GM13976 (cell line): Measurements from ENCODE around the gene DIAPH2.
"Not testable (repeated sequence)": the region's sequence is repeated elsewhere in the genome, so short reads cannot be mapped to it uniquely, and the experiment has no call there.

Experiments used
- DNase-seq: peaks from one replicate; pipeline ENCODE4 v3.0.0; 2012; ENCODE audit warnings: low spot score
- in situ Hi-C: fragments of 300-500 bp; cut with MboI; formaldehyde crosslinking; loops from one replicate; pipeline ENCODE4 v1.12.0; 2022; ENCODE audit warnings: low sequenced_read_pairs, mixed read lengths, inconsistent platforms; ENCODE audit not compliant: unreplicated experiment
- TF ChIP-seq, protein P1 (sequence below): IDR thresholded peaks from 2 replicates; pipeline ENCODE4 v1.5.1; 2012; ENCODE audit warnings: borderline replicate concordance, mild to moderate bottlenecking; ENCODE audit not compliant: insufficient read depth; ENCODE audit errors: extremely low read depth, missing control alignments, control extremely low read depth

The DIAPH2 gene

DNA sequence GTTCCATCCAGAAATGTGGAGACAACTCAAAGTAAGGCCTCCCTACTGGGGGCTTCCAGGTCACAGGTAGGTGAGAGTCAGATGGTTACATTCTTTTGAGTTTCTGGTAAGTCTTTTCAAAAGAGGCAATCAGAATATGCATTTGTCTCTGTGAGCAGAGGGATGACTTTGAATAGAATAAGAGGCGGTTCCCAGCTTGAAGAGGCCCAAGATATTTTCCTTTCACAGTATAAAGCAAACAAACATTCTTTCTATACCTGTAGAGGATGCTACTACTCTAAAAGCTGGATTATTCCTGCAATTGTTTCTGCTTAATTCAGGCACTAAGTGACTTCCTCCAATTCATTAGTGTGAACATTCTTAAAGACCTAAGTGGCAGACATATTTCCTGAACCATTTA is 44.4 kb downstream of the DIAPH2 start:
- in situ Hi-C loops: no loop called here
- no peak for DNase-seq
- TF ChIP-seq, protein P1, sequence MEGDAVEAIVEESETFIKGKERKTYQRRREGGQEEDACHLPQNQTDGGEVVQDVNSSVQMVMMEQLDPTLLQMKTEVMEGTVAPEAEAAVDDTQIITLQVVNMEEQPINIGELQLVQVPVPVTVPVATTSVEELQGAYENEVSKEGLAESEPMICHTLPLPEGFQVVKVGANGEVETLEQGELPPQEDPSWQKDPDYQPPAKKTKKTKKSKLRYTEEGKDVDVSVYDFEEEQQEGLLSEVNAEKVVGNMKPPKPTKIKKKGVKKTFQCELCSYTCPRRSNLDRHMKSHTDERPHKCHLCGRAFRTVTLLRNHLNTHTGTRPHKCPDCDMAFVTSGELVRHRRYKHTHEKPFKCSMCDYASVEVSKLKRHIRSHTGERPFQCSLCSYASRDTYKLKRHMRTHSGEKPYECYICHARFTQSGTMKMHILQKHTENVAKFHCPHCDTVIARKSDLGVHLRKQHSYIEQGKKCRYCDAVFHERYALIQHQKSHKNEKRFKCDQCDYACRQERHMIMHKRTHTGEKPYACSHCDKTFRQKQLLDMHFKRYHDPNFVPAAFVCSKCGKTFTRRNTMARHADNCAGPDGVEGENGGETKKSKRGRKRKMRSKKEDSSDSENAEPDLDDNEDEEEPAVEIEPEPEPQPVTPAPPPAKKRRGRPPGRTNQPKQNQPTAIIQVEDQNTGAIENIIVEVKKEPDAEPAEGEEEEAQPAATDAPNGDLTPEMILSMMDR: no peak

DNA sequence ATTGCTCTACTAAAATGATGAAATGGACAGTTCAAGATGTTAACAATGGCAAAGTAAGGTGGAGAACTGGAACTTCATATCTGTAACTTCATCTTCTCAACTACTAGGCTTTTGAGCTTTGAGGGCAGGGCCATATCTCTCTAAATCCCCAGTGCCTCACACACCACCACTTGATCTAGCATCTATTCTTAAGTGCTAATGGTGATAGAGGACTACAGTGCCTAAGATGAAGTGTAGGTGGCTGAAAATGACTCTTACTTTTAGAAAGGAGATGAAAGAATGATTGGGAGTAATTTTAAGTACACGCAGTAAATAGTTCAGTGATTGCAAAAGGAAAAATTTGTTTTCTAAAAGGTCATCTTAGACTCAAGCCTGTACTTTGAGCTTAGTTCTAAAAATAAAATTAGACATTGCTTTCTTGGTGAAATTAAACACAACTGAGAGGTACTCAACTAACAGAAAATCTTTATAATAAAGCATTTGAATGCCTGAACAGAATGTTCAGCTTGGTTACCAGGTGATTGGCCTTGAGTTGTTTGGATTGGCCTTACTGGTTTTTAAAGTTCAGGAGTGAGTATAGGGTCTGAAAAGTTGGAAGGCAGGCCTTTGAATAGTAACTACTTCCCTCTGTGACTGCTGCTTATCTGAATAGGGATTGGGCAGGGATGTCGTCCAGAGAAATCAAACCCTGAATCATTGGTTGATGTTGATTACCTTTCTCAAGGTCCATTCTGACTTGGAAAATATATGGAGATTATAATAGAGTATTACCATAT is 45.4 kb downstream of the DIAPH2 start:
- no peak for DNase-seq
- in situ Hi-C loops: no loop called here
- TF ChIP-seq, protein P1: no peak

DNA sequence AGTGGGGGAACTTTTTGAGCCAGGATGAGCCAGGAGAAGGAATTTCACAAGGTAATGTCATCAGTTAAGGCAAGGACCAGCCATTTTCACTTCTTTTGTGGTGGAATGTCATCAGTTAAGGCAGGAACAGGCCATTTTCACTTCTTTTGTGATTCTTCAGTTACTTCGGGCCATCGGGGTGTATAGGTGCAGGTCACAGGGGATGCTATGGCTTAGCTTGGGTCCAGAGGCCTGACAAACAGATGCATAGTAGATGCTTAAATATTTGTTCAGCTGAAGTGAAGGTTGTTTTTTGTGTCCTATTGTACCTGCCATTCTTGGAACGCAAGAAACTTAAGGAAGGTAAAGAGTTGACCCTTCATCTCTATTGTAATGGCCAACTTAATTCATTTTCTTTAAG is 46.4 kb downstream of the DIAPH2 start:
- in situ Hi-C loops, DNase-seq: not testable (repeated sequence)

DNA sequence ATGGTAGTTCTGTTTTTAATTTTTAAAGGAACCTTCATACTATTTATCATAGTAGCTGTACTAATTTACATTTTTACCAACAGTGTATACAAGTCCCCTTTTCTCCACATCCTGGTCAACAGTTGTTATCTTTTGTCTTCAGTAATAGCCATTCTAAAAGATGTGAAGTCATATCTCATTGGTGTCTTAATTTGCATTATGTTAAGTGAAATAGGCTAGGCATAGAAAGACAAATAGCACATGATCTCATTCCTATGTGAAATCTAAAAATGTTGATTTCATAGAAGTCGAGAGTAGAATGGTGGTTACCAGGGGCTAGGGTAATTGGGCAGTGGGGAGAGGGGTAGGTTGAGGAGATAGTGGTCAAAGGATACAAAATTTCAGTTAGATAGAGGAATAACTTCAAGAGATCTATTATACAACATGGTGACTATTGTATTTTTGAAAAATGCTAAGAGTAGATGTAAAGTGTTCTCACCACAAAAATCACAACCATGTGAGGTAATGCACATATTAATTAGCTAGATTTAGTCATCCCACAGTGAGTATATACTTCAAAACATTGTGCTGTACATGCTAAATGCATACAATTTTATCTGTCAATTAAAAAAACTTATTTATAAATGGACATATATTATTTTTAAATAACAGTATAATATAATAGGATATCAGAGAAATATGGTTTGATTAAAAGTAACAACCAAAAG is 58.9 kb downstream of the DIAPH2 start:
- DNase-seq: no peak
- in situ Hi-C loops: no loop called here
- TF ChIP-seq, protein P1: no peak

DNA sequence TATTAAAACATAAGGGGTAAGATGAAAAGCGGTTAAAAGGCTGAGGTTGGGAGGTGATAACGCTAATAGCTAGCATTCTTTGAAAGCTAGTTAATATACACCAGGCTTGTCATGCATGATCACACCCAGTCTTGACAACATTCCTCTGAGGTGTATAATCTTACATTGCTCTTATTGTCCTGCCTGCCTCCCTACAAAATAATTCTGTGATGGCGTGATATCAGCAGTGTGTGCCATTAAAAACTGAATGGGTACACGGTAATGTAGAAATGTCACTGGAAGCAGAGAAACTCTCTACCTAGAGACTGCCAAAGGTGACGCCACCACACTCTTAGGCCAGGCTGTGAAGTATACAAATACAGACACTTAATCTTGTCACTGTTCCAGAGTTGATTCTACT is 68.1 kb downstream of the DIAPH2 start:
- no peak for DNase-seq
- TF ChIP-seq, protein P1: no peak
- in situ Hi-C loops: no loop called here

DNA sequence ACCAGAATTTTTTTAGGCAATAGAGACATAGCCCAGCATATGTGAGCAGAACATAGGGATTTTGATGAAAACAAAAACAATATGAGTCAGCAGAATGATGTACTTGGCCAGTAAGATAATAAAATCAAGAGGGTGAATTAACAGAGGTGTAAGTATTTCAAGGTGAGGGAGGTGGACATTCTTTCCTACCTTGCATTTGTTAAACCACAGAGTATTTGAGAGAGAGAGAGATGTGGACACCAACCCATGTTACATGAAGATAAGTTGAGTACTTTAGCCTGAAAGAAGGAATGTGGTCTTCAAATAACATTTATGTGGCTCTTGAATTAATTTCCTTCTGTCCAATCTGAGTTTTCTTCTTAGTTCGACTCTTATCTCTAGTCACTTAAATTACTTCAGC is 68.6 kb downstream of the DIAPH2 start:
- DNase-seq: no peak
- TF ChIP-seq, protein P1: no peak
- in situ Hi-C loops: no loop called here

DNA sequence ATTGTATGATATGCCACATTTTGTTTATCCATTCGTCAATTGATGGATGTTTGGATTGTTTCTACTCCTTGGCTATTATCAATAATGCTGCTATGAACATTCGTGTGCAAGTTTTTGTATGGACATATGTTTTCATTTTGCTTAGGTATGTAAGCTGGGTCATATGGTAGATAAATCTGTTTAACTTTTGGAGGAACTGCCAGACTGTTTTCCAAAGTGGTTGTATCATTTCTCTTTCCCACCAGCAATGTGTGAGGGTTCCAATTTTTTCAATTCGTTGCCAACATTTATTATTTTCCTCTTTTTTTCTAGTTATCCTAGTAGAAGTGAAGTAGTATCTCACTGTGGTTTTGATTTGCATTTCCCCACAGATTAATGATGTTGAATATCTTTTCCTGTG is 71.8 kb downstream of the DIAPH2 start:
- no peak for DNase-seq
- in situ Hi-C loops: no loop called here
- TF ChIP-seq, protein P1: no peak
